Measurements from ENCODE around the gene TCERG1L.

TCERG1L gene

GRCh38 chr10:131207176-131207575, 104.3 kb downstream of the TCERG1L start:
- no peak for DNase-seq (ENCODE audit: low read depth in 3 of 3)

- DNase-seq (ENCODE audit: low read depth in 3 of 3), result no peak
Measured at GRCh38 chr10:131206111-131206995, 105.2 kb downstream of the TCERG1L start.

- DNase-seq (ENCODE audit: low read depth in 3 of 3), result no peak
Measured at GRCh38 chr10:131205556-131205955, 106.0 kb downstream of the TCERG1L start.

- DNase-seq (ENCODE audit: low read depth in 3 of 3), result no peak
Measured at GRCh38 chr10:131204406-131205152, 106.9 kb downstream of the TCERG1L start.

- no peak for DNase-seq (ENCODE audit: low read depth in 3 of 3)
Measured at GRCh38 chr10:131203456-131204357, 107.8 kb downstream of the TCERG1L start.

- DNase-seq (ENCODE audit: low read depth in 3 of 3), result no peak
Measured at GRCh38 chr10:131202990-131203389, 108.5 kb downstream of the TCERG1L start.

- DNase-seq (ENCODE audit: low read depth in 3 of 3), result no peak
Measured at GRCh38 chr10:131201741-131202515, 109.6 kb downstream of the TCERG1L start.

- DNase-seq (ENCODE audit: low read depth in 3 of 3), result no peak
Measured at GRCh38 chr10:131200856-131201470, 110.6 kb downstream of the TCERG1L start.

GRCh38 chr10:131199646-131200045, 111.9 kb downstream of the TCERG1L start:
- no peak for DNase-seq (ENCODE audit: low read depth in 3 of 3)

- no peak for DNase-seq (ENCODE audit: low read depth in 3 of 3)
Measured at GRCh38 chr10:131198843-131199242, 112.7 kb downstream of the TCERG1L start.

GRCh38 chr10:131198401-131198800, 113.1 kb downstream of the TCERG1L start:
- DNase-seq (ENCODE audit: low read depth in 3 of 3), result no peak

- DNase-seq (ENCODE audit: low read depth in 3 of 3), result no peak
Measured at GRCh38 chr10:131196176-131196885, 115.2 kb downstream of the TCERG1L start.

GRCh38 chr10:131195558-131196159, 115.9 kb downstream of the TCERG1L start:
- DNase-seq (ENCODE audit: low read depth in 3 of 3), result no peak

- DNase-seq (ENCODE audit: low read depth in 3 of 3), result no peak
Measured at GRCh38 chr10:131195116-131195515, 116.4 kb downstream of the TCERG1L start.

GRCh38 chr10:131193923-131194322, 117.6 kb downstream of the TCERG1L start:
- no peak for DNase-seq (ENCODE audit: low read depth in 3 of 3)

- DNase-seq (ENCODE audit: low read depth in 3 of 3), result no peak
Measured at GRCh38 chr10:131188494-131188893, 123.0 kb downstream of the TCERG1L start.

- DNase-seq (ENCODE audit: low read depth in 3 of 3), result no peak
Measured at GRCh38 chr10:131187926-131188325, 123.6 kb downstream of the TCERG1L start.

- no peak for DNase-seq (ENCODE audit: low read depth in 3 of 3)
Measured at GRCh38 chr10:131187274-131187673, 124.2 kb downstream of the TCERG1L start.

- DNase-seq (ENCODE audit: low read depth in 3 of 3), result no peak
Measured at GRCh38 chr10:131186547-131187253, 124.8 kb downstream of the TCERG1L start.

Data from stimulated activated CD4-positive, alpha-beta T cell treated with anti-CD3 and anti-CD28 coated beads, TNF-alpha, amount 100 ng/mL, for 4 hours (primary cell).